LNCAP (cell line): ENCODE data around the gene SMARCD3.

Source experiments
- TF ChIP-seq, protein P1 (sequence below): fragments of 450-650 bp; IDR thresholded peaks from 2 replicates; pipeline ENCODE4 v1.5.1; 2017; ENCODE audit warnings: mild to moderate bottlenecking

SMARCD3 gene

DNA sequence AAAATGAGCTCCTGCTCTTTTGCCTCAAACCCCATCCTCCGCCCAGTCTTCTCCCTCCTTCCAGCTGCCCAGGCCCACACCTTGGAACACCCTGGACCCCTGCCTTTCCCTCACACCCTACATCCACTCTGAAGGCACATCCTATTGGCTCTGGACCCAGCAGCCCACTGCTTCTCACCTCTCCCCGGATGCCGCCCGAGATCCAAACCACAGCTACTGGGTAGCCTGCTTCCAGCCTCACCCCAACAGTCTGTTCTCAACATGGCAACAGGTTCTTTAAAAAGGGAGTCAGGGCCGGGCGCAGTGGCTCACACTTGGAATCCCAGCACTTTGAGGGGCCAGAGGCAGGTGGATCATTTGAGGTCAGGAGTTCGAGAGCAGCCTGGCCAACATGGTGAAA is 9.5 kb upstream of the SMARCD3 start:
- TF ChIP-seq, protein P1, sequence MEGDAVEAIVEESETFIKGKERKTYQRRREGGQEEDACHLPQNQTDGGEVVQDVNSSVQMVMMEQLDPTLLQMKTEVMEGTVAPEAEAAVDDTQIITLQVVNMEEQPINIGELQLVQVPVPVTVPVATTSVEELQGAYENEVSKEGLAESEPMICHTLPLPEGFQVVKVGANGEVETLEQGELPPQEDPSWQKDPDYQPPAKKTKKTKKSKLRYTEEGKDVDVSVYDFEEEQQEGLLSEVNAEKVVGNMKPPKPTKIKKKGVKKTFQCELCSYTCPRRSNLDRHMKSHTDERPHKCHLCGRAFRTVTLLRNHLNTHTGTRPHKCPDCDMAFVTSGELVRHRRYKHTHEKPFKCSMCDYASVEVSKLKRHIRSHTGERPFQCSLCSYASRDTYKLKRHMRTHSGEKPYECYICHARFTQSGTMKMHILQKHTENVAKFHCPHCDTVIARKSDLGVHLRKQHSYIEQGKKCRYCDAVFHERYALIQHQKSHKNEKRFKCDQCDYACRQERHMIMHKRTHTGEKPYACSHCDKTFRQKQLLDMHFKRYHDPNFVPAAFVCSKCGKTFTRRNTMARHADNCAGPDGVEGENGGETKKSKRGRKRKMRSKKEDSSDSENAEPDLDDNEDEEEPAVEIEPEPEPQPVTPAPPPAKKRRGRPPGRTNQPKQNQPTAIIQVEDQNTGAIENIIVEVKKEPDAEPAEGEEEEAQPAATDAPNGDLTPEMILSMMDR, result no peak

DNA sequence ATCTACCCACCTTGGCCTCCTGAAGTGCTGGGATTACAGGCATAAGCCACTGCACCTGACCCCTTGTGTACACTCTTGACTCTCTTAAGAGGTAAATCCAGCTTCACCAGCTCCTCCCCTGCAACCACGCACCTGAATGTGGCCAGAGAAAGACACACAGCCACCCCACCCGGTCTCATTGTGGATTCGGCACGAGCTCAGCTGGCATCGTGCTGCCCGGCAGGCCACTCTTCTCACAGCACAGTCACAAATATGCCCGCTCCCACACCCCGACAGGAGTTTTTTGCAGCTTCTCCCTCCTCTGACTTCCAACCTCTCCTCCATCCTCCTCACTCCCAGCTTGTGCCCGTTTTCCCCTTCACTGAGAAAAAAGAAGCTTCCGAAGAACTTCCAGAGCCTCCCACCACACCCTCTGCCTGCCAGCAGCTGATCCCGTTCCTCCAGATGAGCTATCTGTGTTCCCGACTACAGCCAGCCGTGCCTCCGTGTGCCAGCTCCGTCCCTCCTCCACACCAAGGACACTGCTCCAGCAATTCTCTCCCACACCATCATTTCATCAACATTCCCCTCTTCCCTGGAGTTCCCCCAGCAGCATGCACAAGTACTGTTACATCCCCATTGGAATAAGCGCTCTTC is 8.0 kb upstream of the SMARCD3 start:
- TF ChIP-seq, protein P1, result no peak

DNA sequence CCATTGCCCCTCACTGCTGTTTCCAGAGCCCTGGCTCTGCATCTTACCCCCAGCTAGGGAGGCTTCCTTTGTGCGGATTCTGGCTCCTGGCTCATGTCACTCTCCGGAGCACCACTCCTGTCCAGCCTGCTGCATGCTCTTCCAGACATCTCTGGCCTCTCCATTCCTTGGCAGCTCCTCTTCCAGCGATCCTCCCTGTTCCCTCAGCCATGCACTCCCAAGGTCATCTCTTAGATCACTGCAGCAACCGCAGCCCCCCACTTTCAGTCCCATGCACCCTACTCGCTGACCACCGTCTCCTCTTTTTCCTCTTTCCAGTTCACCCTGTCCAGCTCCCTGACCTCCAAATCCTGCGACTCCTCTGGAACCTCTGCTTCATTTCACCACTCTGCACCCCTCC is 6.9 kb upstream of the SMARCD3 start:
- TF ChIP-seq, protein P1, result no peak

DNA sequence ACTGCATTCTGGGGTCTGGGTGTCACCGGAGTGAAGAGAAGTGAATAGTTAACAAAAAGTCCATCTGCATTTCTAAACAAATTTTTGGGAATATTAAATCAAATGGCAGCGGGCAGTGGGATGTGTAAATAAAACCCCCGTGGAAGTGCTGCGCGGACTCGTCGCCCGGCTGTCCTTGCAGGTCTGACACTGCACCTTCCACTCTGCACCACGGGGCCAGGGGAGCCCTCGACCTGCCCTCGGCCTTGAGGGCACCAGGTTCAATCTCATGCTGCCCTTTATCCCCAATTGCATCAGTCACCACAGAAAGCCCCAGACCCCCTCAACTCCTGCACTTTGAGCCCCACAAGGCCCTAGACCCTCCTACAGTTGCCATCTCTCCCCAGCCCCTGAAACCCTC is 6.4 kb upstream of the SMARCD3 start:
- TF ChIP-seq, protein P1, result no peak

DNA sequence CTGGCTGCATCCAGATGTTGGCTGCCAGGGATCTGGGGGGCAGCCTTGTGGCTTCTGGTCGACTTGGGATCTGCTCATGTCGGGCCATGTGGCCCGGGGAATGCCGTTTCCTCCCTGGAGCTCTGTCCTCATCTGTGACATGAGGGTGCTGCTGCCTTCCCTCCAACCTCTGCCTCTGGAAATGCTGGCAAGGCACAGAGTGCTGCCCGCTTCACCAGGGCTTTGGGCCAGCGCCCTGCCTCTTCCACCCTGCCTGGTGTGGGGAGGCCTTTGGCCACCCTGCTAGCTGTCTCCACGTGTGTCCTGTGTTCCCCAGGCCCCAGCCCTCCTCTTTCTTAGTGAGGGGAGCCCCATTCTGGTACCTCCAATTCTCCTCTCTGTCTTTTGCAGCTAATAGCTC is 5.8 kb upstream of the SMARCD3 start:
- TF ChIP-seq, protein P1, result no peak

DNA sequence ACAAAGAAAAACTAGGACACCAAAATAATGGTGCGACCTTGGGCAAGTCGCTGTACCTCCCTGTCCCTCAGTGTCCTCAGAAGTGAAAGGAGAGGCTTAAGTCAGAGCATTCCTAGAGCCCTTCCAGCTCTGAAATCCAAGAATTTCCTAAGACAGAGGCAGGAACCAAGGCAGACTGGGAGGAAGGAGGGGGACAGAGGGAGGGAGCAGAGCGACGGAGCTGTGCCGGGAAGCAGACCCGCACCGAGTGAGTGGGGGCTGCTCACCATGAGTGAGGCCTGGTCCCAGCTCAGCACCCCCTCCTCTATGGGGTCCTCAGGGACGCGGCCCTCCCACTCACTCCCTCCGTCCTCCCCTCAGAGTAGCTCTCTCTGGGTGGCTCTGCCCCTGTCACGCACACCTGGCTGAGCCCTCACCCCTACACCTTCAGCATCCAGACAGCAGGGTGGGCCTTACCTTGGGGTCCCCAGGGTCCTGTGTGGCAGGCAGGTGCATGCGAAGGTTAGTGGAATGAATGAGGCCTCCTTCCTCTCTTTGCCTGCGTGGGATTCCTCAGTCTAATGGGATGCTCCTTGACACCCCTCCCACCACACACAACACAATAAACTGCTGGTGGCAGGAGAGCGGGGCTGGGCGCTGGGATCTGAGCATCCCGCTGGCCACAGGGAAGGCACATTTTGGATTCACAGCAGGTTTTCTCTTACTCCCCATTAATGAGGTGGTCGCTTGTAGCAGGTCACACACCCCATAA is 4.6 kb upstream of the SMARCD3 start:
- TF ChIP-seq, protein P1, result no peak

DNA sequence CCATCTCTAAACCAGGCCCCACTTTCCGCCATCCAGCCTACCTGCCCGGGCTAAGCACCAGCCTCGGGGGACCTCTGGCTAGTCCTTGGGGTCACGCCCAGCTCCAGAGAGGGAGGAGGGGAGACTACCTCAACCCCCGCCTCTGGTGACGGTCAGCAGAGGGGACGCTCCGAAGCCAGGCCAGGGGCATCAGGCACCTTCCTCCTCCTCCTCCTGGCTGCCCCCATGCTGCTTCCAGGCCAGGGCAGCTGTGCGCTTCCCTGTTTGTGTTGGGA is 4.0 kb upstream of the SMARCD3 start:
- TF ChIP-seq, protein P1, result no peak
